ENCODE data around the gene HOOK1. TPM values are rescaled to one million over a fixed set of nuclear protein-coding genes. Genes with fewer than 3 reads are reported as not detected.

Gene HOOK1
- total RNA-seq, 2 experiments from 2014 or later = 18.1 to 19.4 TPM

DNA sequence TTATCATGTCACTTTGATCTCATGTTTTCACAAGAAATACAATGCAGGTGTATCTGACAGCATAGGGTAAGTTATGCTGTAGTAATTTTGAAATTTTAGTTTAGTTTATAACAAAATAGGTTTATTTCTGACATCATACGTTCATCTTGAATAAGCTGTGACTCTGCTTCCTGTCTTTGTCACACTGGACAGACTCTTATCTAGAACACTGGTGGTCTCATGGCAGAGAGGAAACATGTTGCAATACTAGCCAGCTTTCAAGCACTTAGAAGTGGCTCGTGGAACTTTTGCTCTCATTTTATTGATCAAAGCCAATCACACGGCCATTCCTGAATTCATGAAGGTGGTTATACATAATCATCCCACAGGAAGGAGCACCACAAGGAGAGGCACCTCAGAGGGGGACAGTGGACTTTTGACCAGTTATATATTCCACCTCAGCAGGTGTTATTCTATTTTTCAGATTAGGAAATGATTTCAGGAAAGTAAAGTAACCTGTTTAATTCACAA lies 65.3 kb downstream of the HOOK1 start:
- Mint-ChIP-seq H3K27ac (no peak overlapping the region), H3K36me3 (ENCODE audit: low read depth) (peaks cover 29% of the 10 kb centered on the region), H3K4me1 (ENCODE audit: low read depth) (no peaks in the 10 kb centered on the region), H3K9me3 (peaks cover 4% of the 10 kb centered on the region), H3K4me3 (no peak overlapping the region), H3K27me3 (no peaks in the 10 kb centered on the region)
- POLR2A ChIA-PET = no interaction called here
- Histone ChIP-seq H3K4me1 (ENCODE audit: insufficient read depth, low read length) (no peaks in the 10 kb centered on the region), H3K9me3 (ENCODE audit: control insufficient read depth in 1 of 2, insufficient read depth in 1 of 2, low read length in 2 of 2) (peaks cover 5 to 9% of the 10 kb centered on the region in 2 experiments), H3K27me3 (ENCODE audit: control insufficient read depth in 1 of 2, insufficient read depth in 2 of 2, low read length in 2 of 2) (no peaks in the 10 kb centered on the region), H3K27ac (ENCODE audit: low read depth in 1 of 2, low read length in 2 of 2) (no peak overlapping the region), H3K36me3 (ENCODE audit: insufficient read depth, low read length) (no peaks in the 10 kb centered on the region), H3K4me3 (ENCODE audit: low read length) (no peak overlapping the region)
- CTCF ChIA-PET = interaction anchor here (2.5 kb wide), 1 partner anchor 67 kb away, joined by 10 read pairs; no protein-coding TSS in a partner anchor
- ATAC-seq (ENCODE audit: poor library complexity) (no peak), DNase-seq (no peak)
- intact Hi-C loops (cut with DNase I, micrococcal nuclease) = loop anchor here in 1 of 2 experiments (1.0 kb wide), 1 partner anchor 67 kb away; no protein-coding TSS in a partner anchor
- TF ChIP-seq, protein P1, sequence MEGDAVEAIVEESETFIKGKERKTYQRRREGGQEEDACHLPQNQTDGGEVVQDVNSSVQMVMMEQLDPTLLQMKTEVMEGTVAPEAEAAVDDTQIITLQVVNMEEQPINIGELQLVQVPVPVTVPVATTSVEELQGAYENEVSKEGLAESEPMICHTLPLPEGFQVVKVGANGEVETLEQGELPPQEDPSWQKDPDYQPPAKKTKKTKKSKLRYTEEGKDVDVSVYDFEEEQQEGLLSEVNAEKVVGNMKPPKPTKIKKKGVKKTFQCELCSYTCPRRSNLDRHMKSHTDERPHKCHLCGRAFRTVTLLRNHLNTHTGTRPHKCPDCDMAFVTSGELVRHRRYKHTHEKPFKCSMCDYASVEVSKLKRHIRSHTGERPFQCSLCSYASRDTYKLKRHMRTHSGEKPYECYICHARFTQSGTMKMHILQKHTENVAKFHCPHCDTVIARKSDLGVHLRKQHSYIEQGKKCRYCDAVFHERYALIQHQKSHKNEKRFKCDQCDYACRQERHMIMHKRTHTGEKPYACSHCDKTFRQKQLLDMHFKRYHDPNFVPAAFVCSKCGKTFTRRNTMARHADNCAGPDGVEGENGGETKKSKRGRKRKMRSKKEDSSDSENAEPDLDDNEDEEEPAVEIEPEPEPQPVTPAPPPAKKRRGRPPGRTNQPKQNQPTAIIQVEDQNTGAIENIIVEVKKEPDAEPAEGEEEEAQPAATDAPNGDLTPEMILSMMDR (IDR thresholded peaks at IDR 0.05) = no peak

- intact Hi-C loops (cut with DNase I, micrococcal nuclease) = no loop called here
- Mint-ChIP-seq H3K27ac (no peak overlapping the region), H3K36me3 (ENCODE audit: low read depth) (peaks cover 22% of the 10 kb centered on the region), H3K27me3 (no peaks in the 10 kb centered on the region), H3K4me3 (no peak overlapping the region), H3K9me3 (peaks cover 4% of the 10 kb centered on the region), H3K4me1 (ENCODE audit: low read depth) (no peaks in the 10 kb centered on the region)
- ChIA-PET CTCF (interaction anchor here (2.5 kb wide), 1 partner anchor 67 kb away, joined by 10 read pairs; no protein-coding TSS in a partner anchor), POLR2A (no interaction called here)
- Histone ChIP-seq H3K36me3 (ENCODE audit: insufficient read depth, low read length) (no peaks in the 10 kb centered on the region), H3K27ac (ENCODE audit: low read depth in 1 of 2, low read length in 2 of 2) (no peak overlapping the region), H3K27me3 (ENCODE audit: control insufficient read depth in 1 of 2, insufficient read depth in 2 of 2, low read length in 2 of 2) (no peaks in the 10 kb centered on the region), H3K4me1 (ENCODE audit: insufficient read depth, low read length) (no peaks in the 10 kb centered on the region), H3K4me3 (ENCODE audit: low read length) (no peak overlapping the region), H3K9me3 (ENCODE audit: control insufficient read depth in 1 of 2, insufficient read depth in 1 of 2, low read length in 2 of 2) (peaks cover 5 to 9% of the 10 kb centered on the region in 2 experiments)
- DNase-seq = no peak
- TF ChIP-seq, protein P1 (IDR thresholded peaks at IDR 0.05) = no peak
- no peak for ATAC-seq (ENCODE audit: poor library complexity)
These were observed 66.0 kb downstream of the HOOK1 start for GRCh38 chr1:59880735-59881134.

- Mint-ChIP-seq H3K9me3 (peaks cover 7% of the 10 kb centered on the region), H3K4me1 (ENCODE audit: low read depth) (no peaks in the 10 kb centered on the region), H3K36me3 (ENCODE audit: low read depth) (peaks cover 5% of the 10 kb centered on the region), H3K27ac (no peak overlapping the region), H3K4me3 (no peak overlapping the region), H3K27me3 (no peaks in the 10 kb centered on the region)
- POLR2A ChIA-PET = no interaction called here
- Histone ChIP-seq H3K4me3 (ENCODE audit: low read length) (no peak overlapping the region), H3K36me3 (ENCODE audit: insufficient read depth, low read length) (no peaks in the 10 kb centered on the region), H3K9me3 (ENCODE audit: control insufficient read depth in 1 of 2, insufficient read depth in 1 of 2, low read length in 2 of 2) (no peaks in the 10 kb centered on the region), H3K27me3 (ENCODE audit: control insufficient read depth in 1 of 2, insufficient read depth in 2 of 2, low read length in 2 of 2) (no peaks in the 10 kb centered on the region), H3K4me1 (ENCODE audit: insufficient read depth, low read length) (no peaks in the 10 kb centered on the region), H3K27ac (ENCODE audit: low read depth in 1 of 2, low read length in 2 of 2) (no peak overlapping the region)
- no peak for ATAC-seq (ENCODE audit: poor library complexity)
- no peak for DNase-seq
- TF ChIP-seq, protein P1 (IDR thresholded peaks at IDR 0.05) = no peak
- intact Hi-C loops (cut with DNase I, micrococcal nuclease) = no loop called here
- CTCF ChIA-PET = no interaction called here
These were observed 70.5 kb downstream of the HOOK1 start for GRCh38 chr1:59885160-59885832.

Data from CD4-positive, alpha-beta T cell (primary cell).